ENCODE measurements around the gene C22orf15.

Gene C22orf15

DNA sequence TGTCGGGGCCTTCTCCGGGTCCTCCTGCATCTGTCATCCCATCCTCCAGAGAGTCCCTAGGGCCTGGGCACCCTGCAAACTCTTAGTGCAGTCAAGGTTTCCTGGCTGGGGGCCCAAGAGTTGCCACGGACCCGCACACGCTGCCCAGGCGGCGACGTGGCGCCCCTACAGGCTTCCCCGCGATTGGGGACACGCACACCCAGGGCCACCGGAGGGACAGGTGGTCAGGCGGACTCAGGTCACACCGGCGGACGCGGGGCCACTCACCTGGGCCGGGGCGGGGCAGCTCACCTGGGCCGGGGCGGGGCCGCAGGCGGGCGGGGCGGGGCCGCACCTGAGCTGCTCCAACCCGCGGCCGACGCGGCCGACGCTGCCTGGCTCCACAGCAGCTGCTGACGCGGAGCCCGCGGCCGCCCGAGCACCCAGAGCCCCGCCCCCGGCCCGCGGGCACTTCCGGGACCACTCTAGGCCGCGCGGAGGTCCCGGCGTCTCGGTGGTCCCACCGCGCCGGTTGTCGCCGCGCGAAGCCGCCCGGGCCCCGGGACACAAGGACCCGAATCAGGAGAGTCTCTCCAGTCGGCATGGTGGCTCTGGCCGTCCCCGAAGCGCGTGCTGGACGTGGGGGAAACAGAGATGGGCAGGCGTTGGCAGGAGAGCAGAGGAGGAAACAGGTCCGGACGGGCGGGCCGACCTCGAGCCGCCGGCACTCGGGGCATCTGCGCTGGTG, 11.9 kb upstream of the C22orf15 start, which contains the start of gene ZNF70:
TSS of gene ZNF70 (minus strand) at position 399 of the 727 bp plus-strand sequence. CDS start 5,972 bp downstream, outside the sequence.
- peak; percentile 47 to 79 for DNase-seq (ENCODE audit: low read depth in 2 of 2, low spot score in 1 of 2)

DNA sequence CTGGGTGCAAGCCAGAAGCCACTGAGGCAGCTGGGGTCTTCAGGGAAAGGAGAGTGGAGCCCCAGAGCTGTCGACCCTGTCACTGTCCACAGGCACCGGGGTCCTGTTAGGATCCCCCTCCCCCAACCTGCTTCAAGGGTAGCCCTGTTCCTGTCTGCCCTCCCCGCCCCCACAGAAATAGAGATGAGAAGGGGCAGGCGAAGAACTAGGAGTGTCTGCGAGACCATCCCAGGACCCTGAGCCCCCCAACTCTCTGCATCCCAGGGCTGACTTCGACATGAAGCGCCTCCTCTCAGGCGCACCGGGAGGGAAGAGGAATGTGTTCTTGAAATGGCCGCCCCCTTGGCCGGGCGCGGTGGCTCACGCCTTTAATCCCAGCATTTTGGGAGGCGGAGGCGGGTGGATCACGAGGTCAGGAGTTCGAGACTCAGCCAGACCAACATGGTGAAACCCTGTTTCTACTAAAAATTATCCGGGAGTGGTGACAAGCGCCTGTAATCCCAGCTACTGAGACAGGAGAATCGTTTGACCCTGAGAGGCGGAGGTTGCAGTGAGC, 11.3 kb upstream of the C22orf15 start:
- no peak for DNase-seq (ENCODE audit: low read depth in 2 of 2, low spot score in 1 of 2)

DNA sequence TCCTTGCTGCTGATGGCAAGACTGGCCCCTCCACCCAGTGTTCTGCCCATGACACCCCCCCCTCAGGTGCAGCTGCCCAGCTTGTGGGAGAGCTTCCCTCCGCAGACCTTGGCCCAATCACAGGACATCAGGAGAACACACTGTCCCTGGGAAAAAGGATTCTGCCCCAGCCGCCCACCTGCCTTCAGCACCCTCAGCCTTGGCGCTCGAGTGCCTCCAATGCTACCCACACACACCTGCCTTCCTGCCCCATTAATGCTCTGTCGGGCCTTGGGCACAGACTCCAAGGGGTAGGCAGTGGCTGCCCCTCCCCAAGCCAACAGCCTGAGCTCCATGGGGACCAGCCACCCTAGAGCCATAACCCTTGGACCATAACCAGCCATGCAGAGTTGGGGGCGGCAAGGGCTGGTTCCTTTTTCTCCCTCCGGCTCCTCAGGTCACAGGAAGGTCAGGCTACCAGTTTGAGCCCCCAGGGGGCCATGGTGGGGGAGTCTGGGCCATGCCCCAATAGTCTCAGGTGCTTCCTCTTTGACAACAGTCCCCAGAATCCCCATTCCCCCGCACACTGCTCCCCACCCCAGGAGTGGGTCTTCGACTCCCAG, 10.6 kb upstream of the C22orf15 start:
- no peak for DNase-seq (ENCODE audit: low read depth in 2 of 2, low spot score in 1 of 2)

- no peak for DNase-seq (ENCODE audit: low read depth in 2 of 2, low spot score in 1 of 2)
Observed at GRCh38 chr22:23752750-23753149, 10.0 kb upstream of the C22orf15 start.

DNA sequence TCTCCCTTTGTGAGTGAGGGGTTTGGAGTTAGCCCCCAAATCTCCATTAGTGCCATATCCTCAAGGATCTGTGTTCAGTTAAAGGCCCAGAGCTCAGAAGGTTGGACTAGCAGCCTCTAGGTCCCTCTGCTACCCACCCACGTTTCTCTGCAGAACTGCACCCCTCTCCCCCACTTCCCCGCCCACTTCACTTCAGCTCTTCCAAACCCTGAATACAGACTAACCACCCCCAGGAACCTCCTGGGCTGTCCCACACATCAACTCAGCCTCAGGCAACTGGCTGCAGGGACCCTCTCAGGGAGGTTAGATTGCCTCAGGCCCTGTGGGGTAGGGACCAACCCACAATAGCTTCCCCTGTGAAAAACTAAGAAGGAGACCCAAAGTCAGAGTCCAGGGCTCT, 9.4 kb upstream of the C22orf15 start:
- no peak for DNase-seq (ENCODE audit: low read depth in 2 of 2, low spot score in 1 of 2)

DNA sequence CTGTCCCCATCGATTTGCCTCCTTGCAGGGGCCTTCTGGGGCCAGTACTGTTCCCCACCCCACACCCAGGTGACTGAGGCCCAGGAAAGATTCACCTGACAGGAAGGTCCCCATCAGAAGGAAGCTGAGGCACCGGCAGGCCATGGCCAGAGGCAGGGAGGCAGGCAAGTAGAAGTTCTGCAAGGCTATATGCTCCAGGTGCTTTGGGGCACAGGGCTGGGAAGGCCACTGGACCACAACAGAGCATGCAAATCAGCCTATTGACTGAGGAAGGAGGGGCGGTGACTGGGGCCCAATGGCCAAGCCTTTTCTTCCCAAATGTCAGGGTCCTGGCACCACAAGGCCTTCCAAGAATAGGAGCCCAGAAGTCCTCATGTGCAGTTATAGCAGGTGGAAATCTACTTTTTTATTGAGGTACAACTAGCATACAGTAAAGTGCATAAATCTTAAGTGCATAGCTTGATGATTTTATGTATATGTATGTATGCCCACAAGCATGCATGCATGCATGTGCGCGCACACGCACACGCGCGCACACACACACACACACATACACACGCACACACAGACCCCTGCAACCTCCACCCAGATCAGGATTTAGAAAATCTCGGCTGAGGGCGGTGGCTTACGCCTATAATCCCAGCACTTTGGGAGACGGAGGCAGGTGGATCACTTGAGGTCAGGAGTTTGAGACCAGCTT, 8.4 kb upstream of the C22orf15 start, which contains the start of gene VPREB3:
TSS of gene VPREB3 (minus strand) at position 206 of the 700 bp plus-strand sequence. CDS start at position 144, 62 bp downstream.
- DNase-seq (ENCODE audit: low read depth in 2 of 2, low spot score in 1 of 2) = no peak

GRCh38 chr22:23754980-23755636, 7.7 kb upstream of the C22orf15 start:
- DNase-seq (ENCODE audit: low read depth in 2 of 2, low spot score in 1 of 2) = no peak

DNA sequence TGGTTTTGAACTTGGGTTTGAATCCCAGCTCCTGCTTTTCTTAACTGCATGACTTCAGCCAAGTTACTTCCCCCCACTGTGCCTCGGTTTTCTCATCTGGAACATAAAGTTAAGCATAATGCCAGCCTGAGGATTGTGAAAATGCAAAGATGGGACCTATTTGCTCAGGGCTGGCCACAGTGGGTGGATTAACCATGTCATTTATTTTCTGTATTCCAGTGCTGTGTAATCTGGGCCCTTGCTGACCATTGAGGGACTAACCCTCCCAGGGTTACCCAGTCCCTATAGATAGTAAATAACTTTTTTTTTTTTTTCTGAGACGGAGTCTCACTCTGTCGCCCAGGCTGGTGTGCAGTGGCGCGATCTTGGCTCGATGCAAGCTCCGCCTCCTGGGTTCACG, 7.1 kb upstream of the C22orf15 start:
- no peak for DNase-seq (ENCODE audit: low read depth in 2 of 2, low spot score in 1 of 2)

GRCh38 chr22:23756891-23757290, 5.9 kb upstream of the C22orf15 start:
- no peak for DNase-seq (ENCODE audit: low read depth in 2 of 2, low spot score in 1 of 2)

DNA sequence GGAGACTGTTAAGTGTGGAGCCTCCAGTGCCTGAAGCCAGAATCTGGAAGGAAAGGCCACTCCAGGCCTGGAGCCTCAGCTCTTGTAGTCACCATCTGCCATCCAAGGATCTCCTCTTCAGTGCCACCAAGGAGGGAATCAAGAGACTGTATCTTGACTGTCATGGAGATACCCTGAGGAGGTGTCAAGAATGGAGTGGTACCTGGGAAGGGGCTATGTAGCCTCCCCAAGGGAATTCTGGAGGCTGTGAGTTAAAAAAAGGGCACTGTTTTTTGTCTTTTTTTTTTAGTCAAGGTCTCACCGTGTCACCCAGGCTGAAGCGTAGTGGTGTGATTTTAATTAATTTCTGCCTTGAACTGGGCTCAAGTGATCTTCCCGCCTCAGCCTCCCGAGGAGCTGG, 3.2 kb upstream of the C22orf15 start:
- DNase-seq (ENCODE audit: low read depth in 2 of 2, low spot score in 1 of 2) = no peak

DNA sequence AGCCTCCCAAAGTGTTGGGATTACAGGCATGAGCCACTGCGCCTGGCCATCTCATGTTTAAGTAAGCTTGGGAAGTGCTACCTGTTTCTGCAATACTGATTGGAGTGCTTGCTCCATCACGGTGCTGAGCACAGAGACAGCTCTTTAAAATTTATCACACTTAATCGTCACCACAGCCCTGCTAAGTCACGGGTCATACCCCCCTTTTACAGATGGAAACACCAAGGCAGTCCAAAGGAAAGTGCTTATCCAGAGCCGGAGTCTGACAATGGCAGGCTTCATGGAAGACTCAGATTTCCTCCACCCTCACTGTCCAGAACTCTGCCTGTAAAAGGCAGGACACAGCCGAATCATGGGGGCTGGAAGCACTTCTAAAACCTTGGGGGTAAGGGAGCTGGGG, 2.7 kb upstream of the C22orf15 start:
- DNase-seq (ENCODE audit: low read depth in 2 of 2, low spot score in 1 of 2) = no peak

GRCh38 chr22:23763579-23763945, 772 bp downstream of the C22orf15 start:
- DNase-seq (ENCODE audit: low read depth in 2 of 2, low spot score in 1 of 2) = no peak

GRCh38 chr22:23763954-23764353, 1.2 kb downstream of the C22orf15 start:
- no peak for DNase-seq (ENCODE audit: low read depth in 2 of 2, low spot score in 1 of 2)

DNA sequence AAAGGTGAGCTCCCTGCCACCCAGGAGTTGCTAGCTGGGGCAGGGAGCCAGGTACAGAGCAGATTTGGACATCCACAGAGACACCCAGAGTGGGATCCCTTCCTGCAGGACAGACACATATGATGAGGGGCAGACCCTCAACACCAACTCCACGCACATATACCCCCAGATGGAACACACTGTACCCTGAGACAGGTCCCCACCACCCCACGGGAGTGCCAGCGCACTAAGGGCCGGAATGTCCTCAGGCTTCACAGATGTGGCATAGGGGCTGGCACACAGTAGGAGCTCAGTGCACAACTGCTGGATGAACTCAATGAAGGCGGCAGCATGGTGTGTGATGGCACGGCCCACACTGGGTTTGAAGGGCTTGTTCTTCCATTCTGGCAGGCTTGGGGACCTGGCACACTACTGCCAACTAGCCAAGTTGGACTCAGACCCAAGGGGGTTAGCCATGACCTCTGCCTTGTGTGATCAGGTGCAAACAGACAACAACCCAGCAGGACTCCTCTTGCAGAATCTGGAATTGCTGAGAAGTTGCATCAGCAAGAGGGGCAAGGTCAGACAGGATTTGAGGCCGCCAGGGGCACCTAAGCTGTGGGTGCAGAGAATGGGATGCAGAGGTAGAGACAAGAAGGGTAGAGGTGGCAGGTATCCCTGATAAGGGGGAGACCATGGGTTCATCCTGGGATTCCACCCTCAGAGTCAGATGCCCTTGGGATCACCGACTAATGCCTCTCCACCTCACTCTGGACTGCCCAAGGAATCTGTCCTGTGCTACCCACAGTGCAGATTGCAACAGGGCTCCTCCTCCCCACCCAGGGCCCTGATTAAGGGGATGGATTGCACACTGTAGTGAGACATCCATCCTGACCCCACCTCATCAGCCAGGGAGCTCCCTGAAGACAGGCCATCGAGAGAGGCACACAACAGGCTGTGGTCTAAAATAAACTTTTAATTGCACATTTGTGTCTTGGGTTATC, 2.4 kb downstream of the C22orf15 start:
- DNase-seq (ENCODE audit: low read depth in 2 of 2, low spot score in 1 of 2) = no peak

- no peak for DNase-seq (ENCODE audit: low read depth in 2 of 2, low spot score in 1 of 2)
Observed at GRCh38 chr22:23767303-23767672, 4.5 kb downstream of the C22orf15 start.

DNA sequence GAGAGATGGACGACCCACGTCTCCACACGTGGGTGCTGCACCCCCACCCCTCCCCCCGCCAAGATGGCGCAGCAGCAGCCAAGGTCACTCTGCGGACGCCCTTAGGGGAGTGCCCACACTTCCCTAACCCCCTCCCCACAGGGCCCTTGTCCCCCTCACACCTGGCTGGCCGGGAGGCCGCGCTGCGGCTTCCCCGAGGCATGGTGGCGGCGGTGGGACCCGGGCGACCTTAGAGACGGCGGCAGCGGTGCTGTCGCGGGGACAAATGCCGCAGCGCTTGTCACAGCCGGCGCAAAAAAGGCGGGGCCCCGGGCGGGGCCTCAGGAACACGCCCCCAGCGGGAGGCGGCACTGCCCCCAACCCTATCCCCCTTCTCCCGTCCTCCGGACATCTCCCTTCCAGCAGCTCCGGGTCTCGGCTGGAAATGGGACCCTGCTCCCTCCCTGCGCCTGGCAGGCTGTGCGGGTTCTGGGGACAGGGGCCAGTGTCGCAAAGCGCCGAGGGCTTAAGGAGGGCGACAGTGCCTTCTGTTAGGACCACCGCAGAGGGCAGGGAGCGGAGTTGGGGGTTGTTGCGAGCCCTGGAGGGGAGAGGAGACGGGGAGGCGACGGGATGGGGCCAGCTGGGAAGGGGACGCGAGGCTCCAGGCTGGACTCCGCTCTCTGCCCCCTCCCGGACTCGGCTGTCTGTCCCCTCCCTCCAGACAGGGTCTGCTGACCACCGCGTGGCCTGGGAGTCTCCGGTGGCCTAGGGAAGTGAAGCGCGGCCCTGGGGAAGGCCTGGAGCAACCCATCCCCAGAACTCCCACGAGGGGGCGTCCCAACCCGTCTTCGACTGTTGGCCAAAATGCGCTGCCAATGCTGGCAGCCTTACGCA, 5.1 kb downstream of the C22orf15 start, which contains the start of gene CHCHD10:
TSS of gene CHCHD10 (minus strand) at position 300 of the 876 bp plus-strand sequence. CDS start at position 202, 98 bp downstream.
- peak; percentile 40 to 55 for DNase-seq (ENCODE audit: low read depth in 2 of 2, low spot score in 1 of 2)

- DNase-seq (ENCODE audit: low read depth in 2 of 2, low spot score in 1 of 2) = no peak
Observed at GRCh38 chr22:23769321-23769965, 6.7 kb downstream of the C22orf15 start.

DNA sequence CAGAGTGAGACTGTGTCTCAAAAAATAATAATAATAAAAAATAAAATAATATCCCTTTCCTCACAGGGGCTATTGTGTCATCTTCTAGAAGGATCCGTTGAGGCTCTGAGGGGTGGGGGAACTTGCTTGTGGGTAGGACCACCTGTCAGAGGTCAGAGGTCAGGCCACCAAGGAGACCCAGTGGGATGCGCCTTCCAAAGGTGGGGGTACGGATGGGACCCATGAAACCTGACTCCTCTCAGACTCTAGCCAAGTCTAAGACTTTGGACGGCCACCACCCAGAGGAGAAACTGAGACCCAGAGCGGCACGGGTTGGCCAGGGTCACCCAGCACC, 9.5 kb downstream of the C22orf15 start:
- no peak for DNase-seq (ENCODE audit: low read depth in 2 of 2, low spot score in 1 of 2)

All from stimulated activated CD8-positive, alpha-beta memory T cell treated with anti-CD3 and anti-CD28 coated beads, Interleukin-4, amount 100 ng/mL, for 4 hours (primary cell).